GM23248 (cell line): ENCODE results near the gene TRPM3. TPM values are rescaled to one million over a fixed set of nuclear protein-coding genes. Genes with fewer than 3 reads are reported as not detected.
A peak's percentile ranks its signal among the peaks of the same experiment; 100 is the strongest.

Experiments
- DNase-seq: peaks from one replicate; pipeline ENCODE4 v3.0.0-alpha.2; 2015
- H2AFZ ChIP-seq: fragments of 200-600 bp; sonication (generic); 2 replicates; pipeline ENCODE4 v1.6.1; 2016; ENCODE audit warnings: antibody characterized with exemption
- H3F3A ChIP-seq: fragments of 200-600 bp; sonication (generic); 2 replicates; pipeline ENCODE4 v1.6.1; 2016; ENCODE audit warnings: mild to moderate bottlenecking, antibody characterized with exemption, mixed run types; ENCODE audit not compliant: insufficient read depth
- H3K27ac ChIP-seq: fragments of 200-600 bp; sonication (generic); 2 replicates; pipeline ENCODE4 v1.5.1; 2016; ENCODE audit warnings: mild to moderate bottlenecking
- H3K27me3 ChIP-seq: fragments of 200-600 bp; sonication (generic); replicated peaks from 2 replicates; pipeline ENCODE4 v1.6.1; 2016; ENCODE audit warnings: mild to moderate bottlenecking; ENCODE audit not compliant: insufficient read depth
- H3K36me3 ChIP-seq: fragments of 200-600 bp; sonication (generic); 2 replicates; pipeline ENCODE4 v1.6.1; 2016; ENCODE audit warnings: low read depth, mild to moderate bottlenecking
- H3K4me1 ChIP-seq: fragments of 200-600 bp; sonication (generic); 2 replicates; pipeline ENCODE4 v1.6.1; 2016; ENCODE audit warnings: mild to moderate bottlenecking; ENCODE audit not compliant: insufficient read depth
- H3K4me2 ChIP-seq: fragments of 200-600 bp; sonication (generic); one replicate; pipeline ENCODE4 v1.6.1; 2016; ENCODE audit warnings: mild to moderate bottlenecking; ENCODE audit not compliant: unreplicated experiment
- H3K4me3 ChIP-seq: fragments of 200-600 bp; sonication (generic); 2 replicates; pipeline ENCODE4 v1.5.1; 2016; ENCODE audit warnings: mild to moderate bottlenecking
- H3K79me2 ChIP-seq: fragments of 200-600 bp; sonication (generic); 2 replicates; pipeline ENCODE4 v1.6.1; 2016; ENCODE audit warnings: mild to moderate bottlenecking; ENCODE audit not compliant: insufficient read depth
- H3K9ac ChIP-seq: fragments of 200-600 bp; sonication (generic); 2 replicates; pipeline ENCODE4 v1.6.1; 2016; ENCODE audit warnings: mild to moderate bottlenecking
- H3K9me2 ChIP-seq: fragments of 200-600 bp; sonication (generic); 2 replicates; pipeline ENCODE4 v1.6.1; 2016; ENCODE audit warnings: mixed run types, mild to moderate bottlenecking, moderate library complexity; ENCODE audit not compliant: insufficient read depth
- H3K9me3 ChIP-seq: fragments of 200-600 bp; sonication (generic); one replicate; pipeline ENCODE4 v1.6.1; 2017; ENCODE audit warnings: low read depth
- H4K20me1 ChIP-seq: fragments of 200-600 bp; sonication (generic); 2 replicates; pipeline ENCODE4 v1.6.0; 2016; ENCODE audit not compliant: insufficient read depth
- EZH2 ChIP-seq: fragments of 200-600 bp; sonication (generic); IDR thresholded peaks from 2 replicates; pipeline ENCODE4 v1.6.1; 2018; ENCODE audit warnings: antibody characterized with exemption, mild to moderate bottlenecking; ENCODE audit not compliant: insufficient read depth, poor library complexity, severe bottlenecking
- EZH2phosphoT487 ChIP-seq: fragments of 200-600 bp; sonication (generic); IDR thresholded peaks from 2 replicates; pipeline ENCODE4 v1.6.1; 2018; ENCODE audit warnings: antibody characterized with exemption, moderate library complexity, mild to moderate bottlenecking, low read depth; ENCODE audit not compliant: insufficient read depth
- WGBS, 2 experiments: methylation state at CpG; one replicate each; pipeline ENCODE4 v1.1.6; 2015 to 2017; ENCODE audit warnings: low lambda C conversion rate in 2 of 2, low coverage in 1 of 2; ENCODE audit errors: missing lambda C conversion rate in 2 of 2; 5-methylcytosine and 5-hydroxymethylcytosine counted together
- in situ Hi-C: fragments of 300-500 bp; cut with MboI; formaldehyde crosslinking; loops from 2 replicates; pipeline ENCODE4 v1.15.0; 2020
- polyA plus RNA-seq: library from polyadenylated mRNA; unstranded; fragments of >200 nt; fragmentation: Nextera tagmentation; extraction: Ambion mirVana; gene quantifications from 2 replicates; pipeline ENCODE4 v1.2.1, GENCODE V29; 2016
- total RNA-seq: library from RNA; depleted of rRNA; stranded (reverse); fragments of >200 nt; shearing (Covaris generic); gene quantifications from 2 replicates; pipeline ENCODE4 v1.2.3, GENCODE V29; 2014

TRPM3 gene
- total and polyA plus RNA-seq, 2 experiments from 2014 or later, result not detected

DNA sequence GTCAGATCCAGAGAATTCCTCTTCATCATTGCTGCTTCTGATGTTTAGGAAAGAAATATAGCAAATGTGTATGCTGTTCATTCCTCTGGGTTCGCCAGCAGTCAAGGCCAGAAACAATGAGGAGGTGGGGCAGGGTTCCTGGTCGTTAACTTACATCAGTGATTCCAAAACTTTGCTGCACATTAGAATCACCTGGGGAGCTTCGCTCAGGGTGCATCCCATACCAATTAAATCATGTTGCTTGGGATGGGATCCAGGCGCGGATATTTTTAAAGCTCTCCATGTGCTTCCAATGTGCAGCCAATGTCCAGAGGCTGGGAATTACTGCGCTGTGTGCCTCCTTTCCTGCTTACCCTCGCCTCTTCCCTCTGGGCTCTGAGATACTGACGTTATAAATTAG lies 479.1 kb downstream of the TRPM3 start:
- Histone ChIP-seq H3K9ac (no peak overlapping the region), H4K20me1 (no peaks in the 10 kb centered on the region), H3K79me2 (no peaks in the 10 kb centered on the region), H3K9me2 (no peaks in the 10 kb centered on the region), H3K4me2 (no peak overlapping the region), H2AFZ (no peak overlapping the region), H3K27me3 (peaks cover 29% of the 10 kb centered on the region), H3K36me3 (no peaks in the 10 kb centered on the region), H3F3A (no peaks in the 10 kb centered on the region), H3K4me1 (no peaks in the 10 kb centered on the region), H3K27ac (no peak overlapping the region), H3K9me3 (no peaks in the 10 kb centered on the region), H3K4me3 (no peak overlapping the region)
- WGBS, 2 experiments, result 48 to 54% methylated on average over 8 of the region's 8 CpGs
- TF ChIP-seq EZH2phosphoT487 (no peak), EZH2 (no peak)
- no peak for DNase-seq
- in situ Hi-C loops, result loop anchor here (10.0 kb wide), 1 partner anchor 272 kb away; no protein-coding TSS in a partner anchor

DNA sequence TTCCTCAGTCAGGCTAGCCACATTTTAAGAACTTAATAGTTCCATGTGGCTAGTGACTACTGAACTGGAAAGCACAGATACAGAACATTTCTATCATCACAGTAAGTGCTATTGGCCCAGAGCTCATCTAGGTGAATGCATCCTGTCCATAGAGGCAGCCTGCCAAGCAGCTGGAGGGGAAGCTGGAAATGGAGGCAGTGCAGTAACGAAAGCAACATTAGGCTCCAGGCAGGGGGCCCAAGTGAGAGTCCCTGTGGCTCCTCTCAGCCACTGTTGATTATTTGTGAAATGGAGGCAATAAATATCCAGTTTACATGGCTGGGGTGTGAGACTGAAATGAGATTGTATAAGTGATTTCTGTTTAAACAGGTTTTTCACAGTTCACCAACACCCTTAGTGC lies 479.8 kb downstream of the TRPM3 start:
- H3F3A ChIP-seq, result no peaks in the 10 kb centered on the region
- no peak overlapping the region for H3K27ac ChIP-seq
- H2AFZ ChIP-seq, result no peak overlapping the region
- no peaks in the 10 kb centered on the region for H3K9me2 ChIP-seq
- no peaks in the 10 kb centered on the region for H3K36me3 ChIP-seq
- WGBS, 2 experiments, result 32 to 44% methylated on average over 1 of the region's 1 CpG
- H3K79me2 ChIP-seq, result no peaks in the 10 kb centered on the region
- no peak for TF ChIP-seq EZH2
- TF ChIP-seq EZH2phosphoT487, result no peak
- H3K27me3 ChIP-seq, result peaks cover 27% of the 10 kb centered on the region
- H3K4me3 ChIP-seq, result no peak overlapping the region
- no peak overlapping the region for H3K9ac ChIP-seq
- no peak overlapping the region for H3K4me2 ChIP-seq
- in situ Hi-C loops, result loop anchor here (10.0 kb wide), 1 partner anchor 273 kb away; no protein-coding TSS in a partner anchor
- H3K4me1 ChIP-seq, result no peaks in the 10 kb centered on the region
- DNase-seq, result no peak
- H4K20me1 ChIP-seq, result no peaks in the 10 kb centered on the region
- H3K9me3 ChIP-seq, result no peaks in the 10 kb centered on the region

DNA sequence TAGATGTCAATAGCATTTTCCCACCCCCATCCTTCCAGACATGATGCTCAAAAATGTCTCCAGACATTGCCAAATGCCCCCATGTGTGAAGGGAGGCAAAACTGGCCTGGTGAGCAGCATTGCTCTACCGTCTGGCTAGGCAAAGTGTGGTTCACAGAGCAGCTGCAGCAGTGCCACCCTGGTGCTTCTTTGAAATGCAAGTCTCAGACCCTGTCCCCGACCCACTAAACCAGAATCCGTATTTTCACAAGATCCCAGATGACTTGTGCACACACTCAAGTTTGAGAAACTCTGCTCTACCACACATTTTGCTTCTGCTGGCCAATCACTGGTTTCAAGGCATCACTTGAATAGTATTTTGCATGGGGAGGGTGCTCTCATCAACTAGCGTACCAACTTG lies 480.4 kb downstream of the TRPM3 start:
- H3K4me2 ChIP-seq, result no peak overlapping the region
- H3K36me3 ChIP-seq, result no peaks in the 10 kb centered on the region
- H3K27me3 ChIP-seq, result peaks cover 27% of the 10 kb centered on the region
- no peak overlapping the region for H2AFZ ChIP-seq
- H3K9me2 ChIP-seq, result no peaks in the 10 kb centered on the region
- no peaks in the 10 kb centered on the region for H3F3A ChIP-seq
- H3K9ac ChIP-seq, result no peak overlapping the region
- TF ChIP-seq EZH2phosphoT487, result no peak
- no peak for TF ChIP-seq EZH2
- DNase-seq, result no peak
- WGBS, 2 experiments, result 48 to 49% methylated on average over 4 of the region's 4 CpGs
- H3K4me1 ChIP-seq, result no peaks in the 10 kb centered on the region
- no peaks in the 10 kb centered on the region for H3K9me3 ChIP-seq
- H4K20me1 ChIP-seq, result no peaks in the 10 kb centered on the region
- in situ Hi-C loops, result loop anchor here (10.0 kb wide), 1 partner anchor 274 kb away; no protein-coding TSS in a partner anchor
- H3K27ac ChIP-seq, result no peak overlapping the region
- no peaks in the 10 kb centered on the region for H3K79me2 ChIP-seq
- no peak overlapping the region for H3K4me3 ChIP-seq

DNA sequence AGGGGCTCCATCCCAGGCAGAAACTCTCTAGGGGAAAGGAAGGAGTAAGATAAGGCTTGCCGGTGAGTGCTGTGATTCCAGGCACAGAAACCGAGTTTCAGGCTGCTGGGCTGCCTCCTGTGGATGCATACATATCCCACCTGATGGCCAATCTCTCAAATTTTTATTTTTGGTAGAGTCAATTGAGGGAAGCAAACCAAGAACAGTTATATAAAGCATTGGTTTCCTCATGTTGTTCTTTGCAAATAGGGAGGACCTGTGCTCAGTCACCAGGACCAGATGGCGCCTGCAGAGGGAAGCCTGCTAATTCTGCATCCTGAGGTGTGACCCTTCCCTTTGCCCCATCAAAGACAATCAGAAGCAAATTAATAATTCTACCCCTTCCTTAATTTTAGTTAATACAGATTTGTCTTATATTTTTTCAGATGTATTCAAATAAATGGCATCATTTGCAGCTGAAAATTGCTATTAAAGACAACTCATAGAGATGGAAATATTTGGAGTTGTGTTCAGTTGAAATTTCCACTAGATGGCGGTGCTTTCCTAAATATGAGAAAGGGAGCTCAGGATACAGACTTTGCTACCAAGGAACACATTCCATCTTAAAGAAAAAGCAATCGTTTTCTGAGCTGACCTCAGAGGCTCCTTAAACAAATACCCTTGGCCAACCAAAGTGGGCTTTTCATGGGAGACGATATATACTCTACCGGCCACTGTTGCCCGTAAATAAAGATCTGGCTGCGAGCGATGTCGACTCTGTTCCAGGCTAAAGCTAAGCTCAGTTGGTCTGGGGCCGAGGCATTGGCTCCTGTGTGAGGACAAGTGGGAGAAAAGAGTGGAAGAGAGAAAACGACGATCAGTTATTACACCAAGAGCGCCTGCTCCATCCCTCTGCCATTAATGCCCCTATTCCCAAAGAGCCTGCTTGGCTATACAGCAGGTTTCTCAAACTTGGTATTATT lies 481.3 kb downstream of the TRPM3 start:
- H3K36me3 ChIP-seq, result no peaks in the 10 kb centered on the region
- no peak overlapping the region for H3K27ac ChIP-seq
- no peaks in the 10 kb centered on the region for H3F3A ChIP-seq
- H3K79me2 ChIP-seq, result no peaks in the 10 kb centered on the region
- peak overlapping the region; percentile 54 for H3K4me3 ChIP-seq
- no peaks in the 10 kb centered on the region for H3K9me2 ChIP-seq
- peak overlapping the region; percentile 62 for H3K4me2 ChIP-seq
- H3K9me3 ChIP-seq, result no peaks in the 10 kb centered on the region
- peaks cover 27% of the 10 kb centered on the region for H3K27me3 ChIP-seq
- H3K9ac ChIP-seq, result no peak overlapping the region
- DNase-seq, result peak; percentile 78
- in situ Hi-C loops, result loop anchor here (10.0 kb wide), 1 partner anchor 275 kb away; no protein-coding TSS in a partner anchor
- TF ChIP-seq EZH2 (no peak), EZH2phosphoT487 (no peak)
- WGBS, 2 experiments, result 38 to 43% methylated on average over 15 of the region's 15 CpGs
- peak overlapping the region; percentile 62 for H2AFZ ChIP-seq
- no peaks in the 10 kb centered on the region for H4K20me1 ChIP-seq
- no peaks in the 10 kb centered on the region for H3K4me1 ChIP-seq
